OCI-LY3 (cell line): ENCODE results near the gene PPL.

ENCODE experiments used
- H2AFZ ChIP-seq: fragments of 200-600, 300-600 bp; shearing (Covaris generic); 2 replicates; pipeline ENCODE4 v1.6.0; 2014; ENCODE audit warnings: antibody characterized with exemption, low read depth, low read length
- H3K27ac ChIP-seq: fragments of 200-600, 300-600 bp; sonication (generic); 2 replicates; pipeline ENCODE4 v1.5.1; 2014; ENCODE audit warnings: mild to moderate bottlenecking, low read length, moderate library complexity, mixed read lengths
- H3K27me3 ChIP-seq: fragments of 200-600, 300-600 bp; sonication (generic); 2 replicates; pipeline ENCODE4 v1.6.1; 2014; ENCODE audit warnings: low read depth, low read length, mixed read lengths
- H3K36me3 ChIP-seq: fragments of 200-600, 300-600 bp; sonication (generic); replicated peaks from 2 replicates; pipeline ENCODE3; 2014; ENCODE audit warnings: low read depth, low read length, mixed read lengths
- H3K4me1 ChIP-seq: fragments of 300-600, 200-600 bp; sonication (generic); 2 replicates; pipeline ENCODE4 v1.6.1; 2014; ENCODE audit warnings: low read length, mixed read lengths
- H3K4me2 ChIP-seq: fragments of 200-600, 300-600 bp; sonication (generic); 2 replicates; pipeline ENCODE4 v1.6.1; 2014; ENCODE audit warnings: low read length, mixed read lengths
- H3K4me3 ChIP-seq: fragments of 300-600, 200-600 bp; sonication (generic); 2 replicates; pipeline ENCODE4 v1.5.1; 2014; ENCODE audit warnings: antibody characterized with exemption, mild to moderate bottlenecking, low read length, moderate library complexity
- H3K79me2 ChIP-seq: fragments of 300-600, 200-600 bp; shearing (Covaris generic); 2 replicates; pipeline ENCODE4 v1.6.1; 2014; ENCODE audit warnings: mild to moderate bottlenecking, low read length, mixed read lengths
- H3K9ac ChIP-seq: fragments of 300-600, 200-600 bp; shearing (Covaris generic); 2 replicates; pipeline ENCODE4 v1.6.0; 2014; ENCODE audit warnings: mild to moderate bottlenecking, low read length, moderate library complexity
- H3K9me3 ChIP-seq: fragments of 200-600, 300-600 bp; shearing (Covaris generic); 2 replicates; pipeline ENCODE4 v1.6.1; 2014; ENCODE audit warnings: low read length, mixed read lengths; ENCODE audit not compliant: insufficient read depth
- H4K20me1 ChIP-seq: fragments of 200-600, 300-600 bp; sonication (generic); 2 replicates; pipeline ENCODE4 v1.6.1; 2016; ENCODE audit warnings: low read length, mixed read lengths; ENCODE audit not compliant: insufficient read depth
- CTCF ChIP-seq: fragments of 200-600, 300-600 bp; sonication (generic); IDR thresholded peaks from 2 replicates; pipeline ENCODE4 v1.5.1; 2014; ENCODE audit warnings: antibody characterized with exemption, low read length, low read depth
- EZH2phosphoT487 ChIP-seq: fragments of 200-600 bp; shearing (Covaris generic); IDR thresholded peaks from 2 replicates; pipeline ENCODE4 v1.6.1; 2018; ENCODE audit warnings: antibody characterized with exemption, mixed run types, low read depth

PPL gene

GRCh38 chr16:4855371-4855770, 81.6 kb downstream of the PPL start:
- H3K27ac ChIP-seq = no peak overlapping the region
- H2AFZ ChIP-seq = no peak overlapping the region
- H3K4me2 ChIP-seq = no peak overlapping the region
- H4K20me1 ChIP-seq = peaks cover 15% of the 10 kb centered on the region
- no peak overlapping the region for H3K4me3 ChIP-seq
- peaks cover 28% of the 10 kb centered on the region for H3K79me2 ChIP-seq
- no peaks in the 10 kb centered on the region for H3K9me3 ChIP-seq
- H3K9ac ChIP-seq = no peak overlapping the region
- TF ChIP-seq CTCF = no peak
- no peak for TF ChIP-seq EZH2phosphoT487
- H3K4me1 ChIP-seq = no peaks in the 10 kb centered on the region
- no peaks in the 10 kb centered on the region for H3K27me3 ChIP-seq
- H3K36me3 ChIP-seq = peaks cover 40% of the 10 kb centered on the region

- H3K9ac ChIP-seq = no peak overlapping the region
- peaks cover 58% of the 10 kb centered on the region for H3K79me2 ChIP-seq
- H3K27ac ChIP-seq = no peak overlapping the region
- peaks cover 18% of the 10 kb centered on the region for H3K36me3 ChIP-seq
- no peaks in the 10 kb centered on the region for H3K9me3 ChIP-seq
- no peak overlapping the region for H3K4me3 ChIP-seq
- H3K27me3 ChIP-seq = no peaks in the 10 kb centered on the region
- peaks cover 17% of the 10 kb centered on the region for H3K4me1 ChIP-seq
- peaks cover 35% of the 10 kb centered on the region for H4K20me1 ChIP-seq
- no peak overlapping the region for H2AFZ ChIP-seq
- TF ChIP-seq EZH2phosphoT487 (no peak), CTCF (no peak)
- H3K4me2 ChIP-seq = no peak overlapping the region
Measured at GRCh38 chr16:4852221-4852872, 84.6 kb downstream of the PPL start.

GRCh38 chr16:4850211-4850610, 86.7 kb downstream of the PPL start:
- Histone ChIP-seq H4K20me1 (peaks cover 43% of the 10 kb centered on the region), H3K79me2 (peaks cover 77% of the 10 kb centered on the region), H3K4me3 (no peak overlapping the region), H2AFZ (no peak overlapping the region), H3K9ac (no peak overlapping the region), H3K4me1 (peaks cover 26% of the 10 kb centered on the region), H3K4me2 (peak overlapping the region; percentile 16; the same call in 1 of the 2 replicates), H3K27me3 (no peaks in the 10 kb centered on the region), H3K9me3 (no peaks in the 10 kb centered on the region), H3K36me3 (peaks cover 13% of the 10 kb centered on the region), H3K27ac (no peak overlapping the region)
- TF ChIP-seq CTCF = no peak
- TF ChIP-seq EZH2phosphoT487 = no peak

GRCh38 chr16:4847774-4848587, 89.0 kb downstream of the PPL start:
- Histone ChIP-seq H3K4me3 (peak overlapping the region; percentile 99), H3K4me2 (peak overlapping the region; percentile 100), H4K20me1 (peaks cover 43% of the 10 kb centered on the region), H3K79me2 (peaks cover 93% of the 10 kb centered on the region), H3K36me3 (peaks cover 29% of the 10 kb centered on the region), H2AFZ (peak overlapping the region; percentile 38; the same call in 1 of the 2 replicates), H3K9ac (peak overlapping the region; percentile 86), H3K27me3 (no peaks in the 10 kb centered on the region), H3K4me1 (peaks cover 26% of the 10 kb centered on the region), H3K9me3 (no peaks in the 10 kb centered on the region), H3K27ac (peak overlapping the region; percentile 80)
- no peak for TF ChIP-seq CTCF
- TF ChIP-seq EZH2phosphoT487 = no peak
